Measurements from ENCODE around the gene ACER3. TPM values are rescaled to one million over a fixed set of nuclear protein-coding genes. Genes with fewer than 3 reads are reported as not detected.

ACER3 gene
- total and polyA plus RNA-seq, 2 experiments from 2014 or later: 6.2 to 26.5 TPM

DNA sequence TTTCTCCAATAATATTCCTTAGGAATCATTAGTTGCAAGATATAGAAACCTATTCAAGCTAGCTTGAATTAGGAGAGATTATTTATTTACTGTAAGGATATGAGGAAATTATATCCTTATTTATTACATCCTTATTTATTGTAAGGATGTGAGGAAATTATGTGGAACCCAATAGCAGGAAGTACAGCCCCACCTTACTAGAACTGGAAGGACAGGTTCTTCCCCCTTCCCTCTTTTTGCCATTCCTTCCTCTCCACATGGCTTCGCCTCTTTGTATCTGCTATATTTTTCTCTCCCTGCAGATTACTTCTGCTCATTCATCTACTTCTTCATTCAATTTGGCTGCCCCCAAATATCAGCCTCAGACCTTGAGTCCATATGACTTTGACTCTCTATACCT lies 124.0 kb downstream of the ACER3 start:
- no peak overlapping the region for H3K27ac ChIP-seq (ENCODE audit: low read depth)
- no peaks in the 10 kb centered on the region for H3F3A ChIP-seq (replicated peaks; ENCODE audit: low read depth)
- ATAC-seq (no peak), DNase-seq (ENCODE audit: low spot score) (no peak)
- no peak overlapping the region for H3K4me3 ChIP-seq
- no peak overlapping the region for H2AFZ ChIP-seq
- Mint-ChIP-seq H3K4me3 (no peak overlapping the region), H3K9me3 (no peaks in the 10 kb centered on the region), H3K27ac (no peak overlapping the region), H3K27me3 (ENCODE audit: insufficient read depth, low read depth, poor library complexity) (no peaks in the 10 kb centered on the region), H3K4me1 (peaks cover 4% of the 10 kb centered on the region; the same call in 1 of the 3 replicates), H3K36me3 (ENCODE audit: low read depth) (no peaks in the 10 kb centered on the region)
- no peak overlapping the region for H3K4me2 ChIP-seq
- H3K9me2 ChIP-seq (ENCODE audit: insufficient read depth): no peaks in the 10 kb centered on the region
- H3K79me2 ChIP-seq (replicated peaks; ENCODE audit: insufficient read depth): no peaks in the 10 kb centered on the region
- no peaks in the 10 kb centered on the region; the same call in 1 of the 2 replicates for H4K20me1 ChIP-seq (replicated peaks; ENCODE audit: insufficient read depth)
- TF ChIP-seq EZH2 (IDR thresholded peaks at IDR 0.05; ENCODE audit: low read depth, unreplicated experiment): no peak
- no peak for TF ChIP-seq POLR2AphosphoS5 (IDR thresholded peaks at IDR 0.05; ENCODE audit: low read depth)
- TF ChIP-seq, protein P1, sequence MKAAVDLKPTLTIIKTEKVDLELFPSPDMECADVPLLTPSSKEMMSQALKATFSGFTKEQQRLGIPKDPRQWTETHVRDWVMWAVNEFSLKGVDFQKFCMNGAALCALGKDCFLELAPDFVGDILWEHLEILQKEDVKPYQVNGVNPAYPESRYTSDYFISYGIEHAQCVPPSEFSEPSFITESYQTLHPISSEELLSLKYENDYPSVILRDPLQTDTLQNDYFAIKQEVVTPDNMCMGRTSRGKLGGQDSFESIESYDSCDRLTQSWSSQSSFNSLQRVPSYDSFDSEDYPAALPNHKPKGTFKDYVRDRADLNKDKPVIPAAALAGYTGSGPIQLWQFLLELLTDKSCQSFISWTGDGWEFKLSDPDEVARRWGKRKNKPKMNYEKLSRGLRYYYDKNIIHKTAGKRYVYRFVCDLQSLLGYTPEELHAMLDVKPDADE (IDR thresholded peaks at IDR 0.05): no peak
- TF ChIP-seq CTCF (conservative IDR thresholded peaks at IDR 0.05; ENCODE audit: low read depth in 2 of 2): no peak
- TF ChIP-seq STAT1 (IDR thresholded peaks at IDR 0.05; ENCODE audit: unreplicated experiment): no peak
- no peak for TF ChIP-seq CREB1 (CRISPR knock-in tag; IDR thresholded peaks at IDR 0.05; ENCODE audit: low read depth)
- no peaks in the 10 kb centered on the region for H3K4me1 ChIP-seq (ENCODE audit: insufficient read depth)
- no peaks in the 10 kb centered on the region for H3K36me3 ChIP-seq (ENCODE audit: insufficient read depth)
- no peaks in the 10 kb centered on the region for H3K27me3 ChIP-seq (ENCODE audit: insufficient read depth)

DNA sequence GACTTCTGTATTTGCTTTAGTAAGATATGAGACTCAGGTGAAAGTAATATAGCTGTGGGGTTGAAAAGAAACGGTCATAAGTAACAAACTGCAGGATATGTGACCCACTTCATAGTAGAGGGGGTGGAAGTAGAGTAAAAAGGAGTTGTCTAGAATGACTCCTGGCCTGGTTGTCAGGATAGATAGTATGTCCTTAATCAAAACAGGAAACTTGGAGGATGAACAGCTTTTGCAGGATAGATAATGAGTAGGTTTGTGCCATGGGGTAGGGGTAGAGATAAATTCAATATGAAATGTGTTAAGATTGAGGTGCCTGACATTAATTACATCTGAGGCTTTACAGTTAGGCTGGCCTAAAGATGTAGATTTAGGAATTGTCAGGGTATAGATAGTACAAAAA lies 126.5 kb downstream of the ACER3 start:
- no peak overlapping the region for H3K4me2 ChIP-seq
- no peaks in the 10 kb centered on the region for H3K4me1 ChIP-seq (ENCODE audit: insufficient read depth)
- DNase-seq (ENCODE audit: low spot score) (no peak), ATAC-seq (no peak)
- no peaks in the 10 kb centered on the region for H3K9me2 ChIP-seq (ENCODE audit: insufficient read depth)
- Mint-ChIP-seq H3K4me3 (no peak overlapping the region), H3K9me3 (no peaks in the 10 kb centered on the region), H3K4me1 (peaks cover 4% of the 10 kb centered on the region; the same call in 1 of the 3 replicates), H3K27me3 (ENCODE audit: insufficient read depth, low read depth, poor library complexity) (no peaks in the 10 kb centered on the region), H3K36me3 (ENCODE audit: low read depth) (no peaks in the 10 kb centered on the region), H3K27ac (no peak overlapping the region)
- no peak overlapping the region for H3K4me3 ChIP-seq
- H2AFZ ChIP-seq: no peak overlapping the region
- H3F3A ChIP-seq (replicated peaks; ENCODE audit: low read depth): no peaks in the 10 kb centered on the region
- no peaks in the 10 kb centered on the region; the same call in 1 of the 2 replicates for H4K20me1 ChIP-seq (replicated peaks; ENCODE audit: insufficient read depth)
- no peak overlapping the region for H3K27ac ChIP-seq (ENCODE audit: low read depth)
- H3K79me2 ChIP-seq (replicated peaks; ENCODE audit: insufficient read depth): no peaks in the 10 kb centered on the region
- H3K27me3 ChIP-seq (ENCODE audit: insufficient read depth): no peaks in the 10 kb centered on the region
- H3K36me3 ChIP-seq (ENCODE audit: insufficient read depth): no peaks in the 10 kb centered on the region
- TF ChIP-seq CREB1 (CRISPR knock-in tag; IDR thresholded peaks at IDR 0.05; ENCODE audit: low read depth) (no peak), ZNF331 (CRISPR knock-in tag; IDR thresholded peaks at IDR 0.05; ENCODE audit: low read depth) (no peak), STAT1 (IDR thresholded peaks at IDR 0.05; ENCODE audit: unreplicated experiment) (no peak)
- TF ChIP-seq, protein P2, sequence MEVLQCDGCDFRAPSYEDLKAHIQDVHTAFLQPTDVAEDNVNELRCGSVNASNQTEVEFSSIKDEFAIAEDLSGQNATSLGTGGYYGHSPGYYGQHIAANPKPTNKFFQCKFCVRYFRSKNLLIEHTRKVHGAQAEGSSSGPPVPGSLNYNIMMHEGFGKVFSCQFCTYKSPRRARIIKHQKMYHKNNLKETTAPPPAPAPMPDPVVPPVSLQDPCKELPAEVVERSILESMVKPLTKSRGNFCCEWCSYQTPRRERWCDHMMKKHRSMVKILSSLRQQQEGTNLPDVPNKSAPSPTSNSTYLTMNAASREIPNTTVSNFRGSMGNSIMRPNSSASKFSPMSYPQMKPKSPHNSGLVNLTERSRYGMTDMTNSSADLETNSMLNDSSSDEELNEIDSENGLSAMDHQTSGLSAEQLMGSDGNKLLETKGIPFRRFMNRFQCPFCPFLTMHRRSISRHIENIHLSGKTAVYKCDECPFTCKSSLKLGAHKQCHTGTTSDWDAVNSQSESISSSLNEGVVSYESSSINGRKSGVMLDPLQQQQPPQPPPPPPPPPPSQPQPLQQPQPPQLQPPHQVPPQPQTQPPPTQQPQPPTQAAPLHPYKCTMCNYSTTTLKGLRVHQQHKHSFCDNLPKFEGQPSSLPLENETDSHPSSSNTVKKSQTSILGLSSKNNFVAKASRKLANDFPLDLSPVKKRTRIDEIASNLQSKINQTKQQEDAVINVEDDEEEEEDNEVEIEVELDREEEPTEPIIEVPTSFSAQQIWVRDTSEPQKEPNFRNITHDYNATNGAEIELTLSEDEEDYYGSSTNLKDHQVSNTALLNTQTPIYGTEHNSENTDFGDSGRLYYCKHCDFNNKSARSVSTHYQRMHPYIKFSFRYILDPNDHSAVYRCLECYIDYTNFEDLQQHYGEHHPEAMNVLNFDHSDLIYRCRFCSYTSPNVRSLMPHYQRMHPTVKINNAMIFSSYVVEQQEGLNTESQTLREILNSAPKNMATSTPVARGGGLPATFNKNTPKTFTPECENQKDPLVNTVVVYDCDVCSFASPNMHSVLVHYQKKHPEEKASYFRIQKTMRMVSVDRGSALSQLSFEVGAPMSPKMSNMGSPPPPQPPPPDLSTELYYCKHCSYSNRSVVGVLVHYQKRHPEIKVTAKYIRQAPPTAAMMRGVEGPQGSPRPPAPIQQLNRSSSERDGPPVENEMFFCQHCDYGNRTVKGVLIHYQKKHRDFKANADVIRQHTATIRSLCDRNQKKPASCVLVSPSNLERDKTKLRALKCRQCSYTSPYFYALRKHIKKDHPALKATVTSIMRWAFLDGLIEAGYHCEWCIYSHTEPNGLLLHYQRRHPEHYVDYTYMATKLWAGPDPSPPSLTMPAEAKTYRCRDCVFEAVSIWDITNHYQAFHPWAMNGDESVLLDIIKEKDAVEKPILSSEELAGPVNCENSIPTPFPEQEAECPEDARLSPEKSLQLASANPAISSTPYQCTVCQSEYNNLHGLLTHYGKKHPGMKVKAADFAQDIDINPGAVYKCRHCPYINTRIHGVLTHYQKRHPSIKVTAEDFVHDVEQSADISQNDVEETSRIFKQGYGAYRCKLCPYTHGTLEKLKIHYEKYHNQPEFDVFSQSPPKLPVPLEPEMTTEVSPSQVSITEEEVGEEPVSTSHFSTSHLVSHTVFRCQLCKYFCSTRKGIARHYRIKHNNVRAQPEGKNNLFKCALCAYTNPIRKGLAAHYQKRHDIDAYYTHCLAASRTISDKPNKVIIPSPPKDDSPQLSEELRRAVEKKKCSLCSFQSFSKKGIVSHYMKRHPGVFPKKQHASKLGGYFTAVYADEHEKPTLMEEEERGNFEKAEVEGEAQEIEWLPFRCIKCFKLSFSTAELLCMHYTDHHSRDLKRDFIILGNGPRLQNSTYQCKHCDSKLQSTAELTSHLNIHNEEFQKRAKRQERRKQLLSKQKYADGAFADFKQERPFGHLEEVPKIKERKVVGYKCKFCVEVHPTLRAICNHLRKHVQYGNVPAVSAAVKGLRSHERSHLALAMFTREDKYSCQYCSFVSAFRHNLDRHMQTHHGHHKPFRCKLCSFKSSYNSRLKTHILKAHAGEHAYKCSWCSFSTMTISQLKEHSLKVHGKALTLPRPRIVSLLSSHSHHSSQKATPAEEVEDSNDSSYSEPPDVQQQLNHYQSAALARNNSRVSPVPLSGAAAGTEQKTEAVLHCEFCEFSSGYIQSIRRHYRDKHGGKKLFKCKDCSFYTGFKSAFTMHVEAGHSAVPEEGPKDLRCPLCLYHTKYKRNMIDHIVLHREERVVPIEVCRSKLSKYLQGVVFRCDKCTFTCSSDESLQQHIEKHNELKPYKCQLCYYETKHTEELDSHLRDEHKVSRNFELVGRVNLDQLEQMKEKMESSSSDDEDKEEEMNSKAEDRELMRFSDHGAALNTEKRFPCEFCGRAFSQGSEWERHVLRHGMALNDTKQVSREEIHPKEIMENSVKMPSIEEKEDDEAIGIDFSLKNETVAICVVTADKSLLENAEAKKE (CRISPR knock-in tag; IDR thresholded peaks at IDR 0.05): no peak
- TF ChIP-seq, protein P1 (IDR thresholded peaks at IDR 0.05): no peak
